HG03558 (cell line): ENCODE measurements around the gene APBA3.

Experiments used
- ATAC-seq: cut with Tn5 transposase; IDR thresholded peaks from one replicate; pipeline ENCODE4 v1.9.1; 2021; ENCODE audit warnings: moderate number of reproducible peaks; ENCODE audit not compliant: unreplicated experiment; ENCODE audit errors: extremely low read depth

APBA3 gene

GRCh38 chr19:3788996-3789778 lies 27.7 kb upstream of the APBA3 start:
- no peak for ATAC-seq

- ATAC-seq = no peak
Measured at GRCh38 chr19:3785938-3786824, 24.7 kb upstream of the APBA3 start, which contains the start of gene MATK. TSS of gene MATK (minus strand) at chr19:3786381. CDS start at chr19:3785135, 1,246 bp downstream.

- no peak for ATAC-seq
Measured at GRCh38 chr19:3785451-3785937, 24.0 kb upstream of the APBA3 start.

GRCh38 chr19:3784607-3785450 lies 23.3 kb upstream of the APBA3 start:
- ATAC-seq = no peak

- no peak for ATAC-seq
Measured at GRCh38 chr19:3783660-3784584, 22.4 kb upstream of the APBA3 start.

GRCh38 chr19:3782903-3783302 lies 21.4 kb upstream of the APBA3 start:
- no peak for ATAC-seq

GRCh38 chr19:3782330-3782729 lies 20.8 kb upstream of the APBA3 start:
- no peak for ATAC-seq

GRCh38 chr19:3781603-3782002 lies 20.1 kb upstream of the APBA3 start:
- ATAC-seq = no peak

GRCh38 chr19:3780786-3781304 lies 19.4 kb upstream of the APBA3 start:
- no peak for ATAC-seq

- no peak for ATAC-seq
Measured at GRCh38 chr19:3778899-3779723, 17.6 kb upstream of the APBA3 start.

- ATAC-seq = no peak
Measured at GRCh38 chr19:3778104-3778867, 16.8 kb upstream of the APBA3 start.

- ATAC-seq = no peak
Measured at GRCh38 chr19:3776479-3777040, 15.1 kb upstream of the APBA3 start.

GRCh38 chr19:3775831-3776230 lies 14.3 kb upstream of the APBA3 start:
- no peak for ATAC-seq

GRCh38 chr19:3775374-3775711 lies 13.9 kb upstream of the APBA3 start:
- no peak for ATAC-seq

- ATAC-seq = no peak
Measured at GRCh38 chr19:3774621-3775373, 13.3 kb upstream of the APBA3 start.

GRCh38 chr19:3773814-3774515 lies 12.5 kb upstream of the APBA3 start:
- ATAC-seq = no peak
